ENCODE results near the gene DOLPP1. TPM values are rescaled to one million over a fixed set of nuclear protein-coding genes. Genes with fewer than 3 reads are reported as not detected.
"Not testable (repeated sequence)": the region's sequence is repeated elsewhere in the genome, so short reads cannot be mapped to it uniquely, and the experiment has no call there.

DOLPP1 gene
- total RNA-seq, 1 experiment from 2014 or later, result 30.4 TPM

DNA sequence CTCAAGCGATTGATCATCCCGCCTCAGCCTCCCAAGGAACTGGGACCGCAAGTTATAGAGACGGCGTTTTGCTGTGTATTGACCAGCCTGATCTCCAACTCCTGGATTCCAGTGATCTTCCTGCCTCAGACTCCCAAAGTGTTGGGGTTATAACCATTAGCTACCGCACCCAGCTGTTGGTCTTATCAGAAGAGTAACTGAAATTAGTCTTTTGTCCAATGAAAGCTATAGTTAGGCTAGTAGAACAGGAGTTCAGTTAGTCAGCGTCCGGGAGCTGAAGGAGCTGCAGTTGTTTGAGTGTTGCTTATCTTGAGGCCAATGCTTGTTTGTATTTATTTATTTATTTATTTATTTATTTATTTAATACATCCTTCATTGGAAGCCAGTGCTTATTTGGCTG, 47.7 kb upstream of the DOLPP1 start:
- DNase-seq (ENCODE audit: low spot score), result no peak
- H3K9me3 ChIP-seq (ENCODE audit: low read depth, low read length, poor library complexity, severe bottlenecking), result no peaks in the 10 kb centered on the region
- H3K27me3 ChIP-seq (replicated peaks; ENCODE audit: insufficient read depth, low read depth, low read length, poor library complexity), result no peaks in the 10 kb centered on the region
- peaks cover 10% of the 10 kb centered on the region for H3K4me1 ChIP-seq (ENCODE audit: insufficient read depth, low read length, poor library complexity, severe bottlenecking)
- ChIA-PET POLR2A (ENCODE audit: low non-redundant PET) (no interaction called here), CTCF (no interaction called here)
- H3K36me3 ChIP-seq (ENCODE audit: insufficient read depth, low read length, poor library complexity, severe bottlenecking), result no peaks in the 10 kb centered on the region
- H3K4me3 ChIP-seq (ENCODE audit: low read depth, low read length, poor library complexity, severe bottlenecking), result no peak overlapping the region
- BruUV-seq (replicated peaks), result no TSS peak
- TF ChIP-seq, protein P1, sequence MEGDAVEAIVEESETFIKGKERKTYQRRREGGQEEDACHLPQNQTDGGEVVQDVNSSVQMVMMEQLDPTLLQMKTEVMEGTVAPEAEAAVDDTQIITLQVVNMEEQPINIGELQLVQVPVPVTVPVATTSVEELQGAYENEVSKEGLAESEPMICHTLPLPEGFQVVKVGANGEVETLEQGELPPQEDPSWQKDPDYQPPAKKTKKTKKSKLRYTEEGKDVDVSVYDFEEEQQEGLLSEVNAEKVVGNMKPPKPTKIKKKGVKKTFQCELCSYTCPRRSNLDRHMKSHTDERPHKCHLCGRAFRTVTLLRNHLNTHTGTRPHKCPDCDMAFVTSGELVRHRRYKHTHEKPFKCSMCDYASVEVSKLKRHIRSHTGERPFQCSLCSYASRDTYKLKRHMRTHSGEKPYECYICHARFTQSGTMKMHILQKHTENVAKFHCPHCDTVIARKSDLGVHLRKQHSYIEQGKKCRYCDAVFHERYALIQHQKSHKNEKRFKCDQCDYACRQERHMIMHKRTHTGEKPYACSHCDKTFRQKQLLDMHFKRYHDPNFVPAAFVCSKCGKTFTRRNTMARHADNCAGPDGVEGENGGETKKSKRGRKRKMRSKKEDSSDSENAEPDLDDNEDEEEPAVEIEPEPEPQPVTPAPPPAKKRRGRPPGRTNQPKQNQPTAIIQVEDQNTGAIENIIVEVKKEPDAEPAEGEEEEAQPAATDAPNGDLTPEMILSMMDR (conservative IDR thresholded peaks at IDR 0.05; ENCODE audit: low read depth, low read length), result no peak
- no peak for TF ChIP-seq EZH2 (IDR thresholded peaks at IDR 0.05; ENCODE audit: borderline replicate concordance, low read depth, low read length, poor library complexity, severe bottlenecking)
- intact Hi-C loops (cut with micrococcal nuclease; ENCODE audit: unreplicated experiment), result no loop called here
- no peak overlapping the region for H3K27ac ChIP-seq (ENCODE audit: low read depth, low read length, poor library complexity, severe bottlenecking)

DNA sequence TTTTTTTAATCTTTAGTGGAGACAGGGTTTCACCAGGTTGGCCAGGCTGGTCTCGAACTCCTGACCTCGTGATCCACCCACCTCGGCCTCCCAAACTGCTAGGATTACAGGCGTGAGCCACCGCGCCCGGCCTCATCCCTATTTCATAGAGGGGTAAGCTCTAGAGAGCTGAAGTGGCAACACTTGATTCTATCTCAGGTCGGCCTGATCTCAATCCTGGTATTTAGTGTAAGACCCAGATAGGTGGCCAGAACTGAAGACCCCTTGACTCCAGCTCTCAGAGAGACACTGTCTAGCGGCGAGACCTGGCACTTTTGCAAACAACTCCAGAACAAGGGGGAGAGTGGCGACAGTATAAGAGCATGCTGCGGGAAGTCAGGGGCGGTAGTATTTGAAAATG, 45.1 kb upstream of the DOLPP1 start:
- H3K27me3 ChIP-seq (replicated peaks; ENCODE audit: insufficient read depth, low read depth, low read length, poor library complexity); BruUV-seq (replicated peaks); H3K9me3 ChIP-seq (ENCODE audit: low read depth, low read length, poor library complexity, severe bottlenecking); H3K36me3 ChIP-seq (ENCODE audit: insufficient read depth, low read length, poor library complexity, severe bottlenecking); DNase-seq (ENCODE audit: low spot score); intact Hi-C loops (cut with micrococcal nuclease; ENCODE audit: unreplicated experiment): not testable (repeated sequence)
- Histone ChIP-seq H3K27ac (ENCODE audit: low read depth, low read length, poor library complexity, severe bottlenecking) (peak overlapping the region; percentile 86), H3K4me3 (ENCODE audit: low read depth, low read length, poor library complexity, severe bottlenecking) (peak overlapping the region; percentile 97), H3K4me1 (ENCODE audit: insufficient read depth, low read length, poor library complexity, severe bottlenecking) (peaks cover 12% of the 10 kb centered on the region)
- CTCF ChIA-PET, result interaction anchor here (0.5 kb wide), 1 partner anchor 175 kb away, joined by 3 read pairs; no protein-coding TSS in a partner anchor
- POLR2A ChIA-PET (ENCODE audit: low non-redundant PET), result interaction anchor here (0.7 kb wide), 1 partner anchor 569 kb away, joined by 3 read pairs; no protein-coding TSS in a partner anchor

DNA sequence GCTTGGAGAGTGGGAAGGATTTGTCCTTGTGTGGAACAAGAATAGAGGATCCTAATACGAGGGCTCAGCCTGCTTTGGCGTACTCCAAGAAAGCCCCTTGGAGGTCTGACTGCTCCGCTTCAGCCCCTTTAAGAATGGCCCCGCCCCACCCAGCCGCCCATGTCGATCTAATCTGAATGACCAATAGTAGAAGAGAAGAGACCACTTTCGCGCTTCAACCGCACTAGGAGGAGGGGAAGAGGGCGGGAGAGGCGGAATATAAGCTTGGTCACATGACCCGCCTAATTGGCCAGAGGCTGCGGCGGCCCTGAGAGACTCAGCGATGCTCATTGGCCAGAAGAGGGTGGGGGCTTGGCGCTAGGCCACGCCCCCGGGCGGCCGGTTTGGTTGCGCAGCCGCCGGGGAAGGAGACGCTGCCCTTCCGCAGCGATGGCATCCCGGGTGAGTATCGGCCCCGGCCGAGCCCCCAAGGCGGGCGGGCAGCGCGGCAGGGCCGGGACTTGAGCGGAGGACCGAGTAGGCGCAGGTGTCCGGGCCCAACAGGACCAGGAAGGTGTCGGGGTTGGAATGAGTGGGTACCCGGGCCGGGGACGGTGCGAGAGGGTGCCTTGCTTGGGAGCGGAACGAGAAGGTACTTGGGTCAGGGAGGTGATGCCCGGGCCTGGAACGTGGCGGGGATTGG, 44.5 kb upstream of the DOLPP1 start, which contains the start of gene MIGA2:
TSS of gene MIGA2 (plus strand) at position 386 of the 682 bp plus-strand sequence. CDS start 3,969 bp downstream, outside the sequence.
- peak within 1 kb of the TSS; percentile 86 for H3K27ac ChIP-seq (ENCODE audit: low read depth, low read length, poor library complexity, severe bottlenecking)
- H3K36me3 ChIP-seq (ENCODE audit: insufficient read depth, low read length, poor library complexity, severe bottlenecking), result no peaks in the 10 kb centered on the region
- intact Hi-C loops (cut with micrococcal nuclease; ENCODE audit: unreplicated experiment), result no loop called here
- peaks cover 12% of the 10 kb centered on the region for H3K4me1 ChIP-seq (ENCODE audit: insufficient read depth, low read length, poor library complexity, severe bottlenecking)
- CTCF ChIA-PET, result interaction anchor here (0.5 kb wide), 1 partner anchor 175 kb away, joined by 3 read pairs; no protein-coding TSS in a partner anchor
- no peaks in the 10 kb centered on the region for H3K27me3 ChIP-seq (replicated peaks; ENCODE audit: insufficient read depth, low read depth, low read length, poor library complexity)
- POLR2A ChIA-PET (ENCODE audit: low non-redundant PET), result interaction anchor here (0.7 kb wide), 2 partner anchors 9 to 570 kb away, joined by 3 to 4 read pairs; no protein-coding TSS in a partner anchor
- DNase-seq (ENCODE audit: low spot score), result peak; percentile 100
- H3K9me3 ChIP-seq (ENCODE audit: low read depth, low read length, poor library complexity, severe bottlenecking), result no peaks in the 10 kb centered on the region
- no TSS peak for BruUV-seq (replicated peaks)
- TF ChIP-seq, protein P1 (conservative IDR thresholded peaks at IDR 0.05; ENCODE audit: low read depth, low read length), result no peak
- no peak for TF ChIP-seq EZH2 (IDR thresholded peaks at IDR 0.05; ENCODE audit: borderline replicate concordance, low read depth, low read length, poor library complexity, severe bottlenecking)
- H3K4me3 ChIP-seq (ENCODE audit: low read depth, low read length, poor library complexity, severe bottlenecking), result peak within 1 kb of the TSS; percentile 97
